Left cardiac atrium (tissue), 4 donors: Measurements from ENCODE around the gene TUBE1. TPM values are rescaled to one million over a fixed set of nuclear protein-coding genes. Genes with fewer than 3 reads are reported as not detected.

Source experiments
- ATAC-seq, 2 donors: fragments of 200-7000 bp; cut with Tn5 transposase; one replicate each; pipeline ENCODE4 v1.9.1; 2020; ENCODE audit warnings: mild to moderate bottlenecking in 2 of 2, moderate library complexity in 2 of 2
- DNase-seq: peaks from one replicate; pipeline ENCODE4 v3.0.0-alpha.2; 2020
- intact Hi-C, 2 donors: fragments of 100-400 bp; cut with DNase I; formaldehyde crosslinking; loops; one replicate each; pipeline versions ENCODE4 v1.14.1 to v1.15.1; 2022 to 2023
- total RNA-seq, 2 donors: library from RNA; stranded (reverse); fragmentation: NEBNext Ultra II Directional; extraction: Animal tissue kit (Norgen Biotek cat#: 25700); gene quantifications; one replicate each; pipeline ENCODE4 v1.2.1, GENCODE V29; 2021
- donor health status: DM: no; HTN: yes; CAD: no.
- donor health status: DM: no; HTN: yes; CAD: no; lungs with severe emphysema.
- donor health status: DM: yes; HTN: yes; CAD: no.
- donor health status: Dilated cardiomyopathy.

The TUBE1 gene
- total RNA-seq, 2 donors from 2014 or later: 18.4 to 23.1 TPM

GRCh38 chr6:112039431-112039770, 47.9 kb downstream of the TUBE1 start:
- DNase-seq (no peak), ATAC-seq (no peak)
- intact Hi-C loops: no loop called here

GRCh38 chr6:112038756-112039430, 48.4 kb downstream of the TUBE1 start:
- DNase-seq (no peak), ATAC-seq (no peak)

GRCh38 chr6:112038268-112038667, 49.0 kb downstream of the TUBE1 start:
- ATAC-seq (peak in 1 of 2 donors; percentile 67), DNase-seq (no peak)
- intact Hi-C loops: no loop called here

More at GRCh38 chr6:112038756-112039430, 48.4 kb downstream of the TUBE1 start:
- intact Hi-C loops: no loop called here

- peak; percentile 76 for DNase-seq
- intact Hi-C loops: no loop called here
- ATAC-seq: peak; percentile 88 to 94
Observed at GRCh38 chr6:112037783-112038216, 49.5 kb downstream of the TUBE1 start.

- intact Hi-C loops: no loop called here
- DNase-seq (no peak), ATAC-seq (no peak)
Observed at GRCh38 chr6:112036088-112036637, 51.1 kb downstream of the TUBE1 start.

- no peak for ATAC-seq
- DNase-seq: no peak
- intact Hi-C loops: no loop called here
Observed at GRCh38 chr6:112034616-112034995, 52.7 kb downstream of the TUBE1 start.

- intact Hi-C loops: no loop called here
- no peak for ATAC-seq
- DNase-seq: no peak
Observed at GRCh38 chr6:112033791-112034615, 53.3 kb downstream of the TUBE1 start.

GRCh38 chr6:112032728-112033127, 54.6 kb downstream of the TUBE1 start:
- intact Hi-C loops: no loop called here
- DNase-seq (no peak), ATAC-seq (no peak)

GRCh38 chr6:112031960-112032359, 55.3 kb downstream of the TUBE1 start:
- intact Hi-C loops: no loop called here
- no peak for ATAC-seq
- no peak for DNase-seq

- no peak for ATAC-seq
- intact Hi-C loops: no loop called here
Observed at GRCh38 chr6:112030961-112031660, 56.2 kb downstream of the TUBE1 start.

GRCh38 chr6:112030206-112030960, 56.9 kb downstream of the TUBE1 start:
- ATAC-seq (peak in 1 of 2 donors; percentile 53), DNase-seq (no peak)
- intact Hi-C loops: no loop called here

More at GRCh38 chr6:112030961-112031660, 56.2 kb downstream of the TUBE1 start:
- DNase-seq: no peak

GRCh38 chr6:112029045-112029822, 58.0 kb downstream of the TUBE1 start:
- ATAC-seq (peak in 1 of 2 donors; percentile 49), DNase-seq (peak; percentile 69)
- intact Hi-C loops: no loop called here

GRCh38 chr6:112027942-112028674, 59.2 kb downstream of the TUBE1 start:
- intact Hi-C loops: no loop called here
- ATAC-seq: peak in 1 of 2 donors; percentile 35

GRCh38 chr6:112026933-112027332, 60.3 kb downstream of the TUBE1 start:
- no peak for DNase-seq
- intact Hi-C loops: no loop called here
- no peak for ATAC-seq

More at GRCh38 chr6:112027942-112028674, 59.2 kb downstream of the TUBE1 start:
- no peak for DNase-seq

GRCh38 chr6:112024464-112024863, 62.8 kb downstream of the TUBE1 start:
- intact Hi-C loops: no loop called here
- DNase-seq (no peak), ATAC-seq (no peak)

- DNase-seq (no peak), ATAC-seq (no peak)
- intact Hi-C loops: no loop called here
Observed at GRCh38 chr6:112022749-112023148, 64.5 kb downstream of the TUBE1 start.

GRCh38 chr6:112021691-112022310, 65.5 kb downstream of the TUBE1 start:
- intact Hi-C loops: no loop called here
- no peak for ATAC-seq
- DNase-seq: no peak
